Neuron (in vitro differentiated cells): ENCODE measurements around the gene OR9Q2.
"Not testable (repeated sequence)": the region's sequence is repeated elsewhere in the genome, so short reads cannot be mapped to it uniquely, and the experiment has no call there.

Experiments used
- H2AFZ ChIP-seq: one replicate; pipeline ENCODE4 v1.6.1; 2013; ENCODE audit warnings: low read depth, mild to moderate bottlenecking, inconsistent platforms, low read length, moderate library complexity
- H3K27me3 ChIP-seq: one replicate; pipeline ENCODE4 v1.6.1; 2013; ENCODE audit warnings: low read length; ENCODE audit not compliant: insufficient read depth
- H3K36me3 ChIP-seq: one replicate; pipeline ENCODE4 v1.6.1; 2013; ENCODE audit warnings: low read length; ENCODE audit not compliant: insufficient read depth
- H3K4me1 ChIP-seq: one replicate; pipeline ENCODE4 v1.6.1; 2013; ENCODE audit warnings: low read length; ENCODE audit not compliant: insufficient read depth
- H3K4me3 ChIP-seq: 2 replicates; pipeline ENCODE4 v1.5.1; 2013; ENCODE audit warnings: mild to moderate bottlenecking, low read length, moderate library complexity
- H3K9me3 ChIP-seq: one replicate; pipeline ENCODE4 v1.6.1; 2013; ENCODE audit warnings: low read length

The OR9Q2 gene

GRCh38 chr11:58199271-58199670 is 10.4 kb downstream of the OR9Q2 start:
- H3K9me3 ChIP-seq, result no peaks in the 10 kb centered on the region
- no peak overlapping the region for H3K4me3 ChIP-seq
- H3K4me1 ChIP-seq, result no peaks in the 10 kb centered on the region
- no peaks in the 10 kb centered on the region for H3K27me3 ChIP-seq
- no peaks in the 10 kb centered on the region for H3K36me3 ChIP-seq
- no peak overlapping the region for H2AFZ ChIP-seq

- H3K4me1 ChIP-seq, result no peaks in the 10 kb centered on the region
Measured at GRCh38 chr11:58204042-58204441, 15.2 kb downstream of the OR9Q2 start, which contains the start of gene OR1S2. Gene OR1S2, minus strand, starts transcription at chr11:58204142. Its CDS starts 0 bp downstream, at chr11:58204142.

GRCh38 chr11:58212420-58212819 is 23.6 kb downstream of the OR9Q2 start, which contains the start of gene OR1S1:
Gene OR1S1, plus strand, starts transcription at chr11:58212720.
- H2AFZ ChIP-seq, H3K9me3 ChIP-seq, H3K4me1 ChIP-seq, H3K36me3 ChIP-seq, H3K27me3 ChIP-seq, H3K4me3 ChIP-seq: not testable (repeated sequence)

More at GRCh38 chr11:58204042-58204441, 15.2 kb downstream of the OR9Q2 start, which contains the start of gene OR1S2:
- Histone ChIP-seq H2AFZ (no peak within 1 kb of the TSS), H3K4me3 (no peak within 1 kb of the TSS), H3K27me3 (no peaks in the 10 kb centered on the region), H3K9me3 (no peaks in the 10 kb centered on the region), H3K36me3 (no peaks in the 10 kb centered on the region)

GRCh38 chr11:58216476-58216875 is 27.6 kb downstream of the OR9Q2 start:
- no peak overlapping the region for H2AFZ ChIP-seq
- H3K9me3 ChIP-seq, result no peaks in the 10 kb centered on the region
- no peaks in the 10 kb centered on the region for H3K36me3 ChIP-seq
- H3K27me3 ChIP-seq, result no peaks in the 10 kb centered on the region
- H3K4me3 ChIP-seq, result no peak overlapping the region
- no peaks in the 10 kb centered on the region for H3K4me1 ChIP-seq

GRCh38 chr11:58222721-58223120 is 33.9 kb downstream of the OR9Q2 start:
- no peaks in the 10 kb centered on the region for H3K27me3 ChIP-seq
- H3K9me3 ChIP-seq, result no peaks in the 10 kb centered on the region
- no peak overlapping the region for H2AFZ ChIP-seq
- H3K4me1 ChIP-seq, result no peaks in the 10 kb centered on the region
- H3K36me3 ChIP-seq, result no peaks in the 10 kb centered on the region
- no peak overlapping the region for H3K4me3 ChIP-seq

GRCh38 chr11:58227956-58228615 is 39.2 kb downstream of the OR9Q2 start:
- no peaks in the 10 kb centered on the region for H3K4me1 ChIP-seq
- no peaks in the 10 kb centered on the region for H3K27me3 ChIP-seq
- no peak overlapping the region for H3K4me3 ChIP-seq
- no peaks in the 10 kb centered on the region for H3K9me3 ChIP-seq
- no peak overlapping the region for H2AFZ ChIP-seq
- no peaks in the 10 kb centered on the region for H3K36me3 ChIP-seq
